Naive thymus-derived CD4-positive, alpha-beta T cell (primary cell): ENCODE results near the gene ROS1. TPM values are rescaled to one million over a fixed set of nuclear protein-coding genes. Genes with fewer than 3 reads are reported as not detected.
"Not testable (repeated sequence)": the region's sequence is repeated elsewhere in the genome, so short reads cannot be mapped to it uniquely, and the experiment has no call there.

Source experiments
- ATAC-seq: fragments of 150-1000 bp; cut with Tn5 transposase; 2 replicates; pipeline ENCODE4 v1.10.0; 2021; ENCODE audit warnings: mild to moderate bottlenecking, moderate library complexity
- CTCF ChIA-PET: fragments of 350-600 bp; sonication (Branson Sonifier 250); formaldehyde crosslinking; loops from one replicate; lab custom pipeline; 2021; ENCODE audit warnings: antibody characterized with exemption; lab: Charles Lee
- POLR2A ChIA-PET: fragments of 350-600 bp; sonication (Branson Sonifier 250); formaldehyde crosslinking; loops from one replicate; lab custom pipeline; 2021; ENCODE audit warnings: antibody characterized with exemption, inconsistent platforms; lab: Charles Lee
- DNase-seq, 9 donors: peaks; one replicate each; pipeline versions ENCODE4 v3.0.0 to v3.0.0-alpha.2; 2020 to 2022; ENCODE audit warnings: mixed read lengths in 1 of 9
- H3K27ac ChIP-seq: one replicate; pipeline ENCODE4 v1.7.0; 2013; ENCODE audit warnings: mild to moderate bottlenecking, low read depth, low read length, moderate library complexity
- H3K27me3 ChIP-seq, 2 donors: one replicate each; pipeline ENCODE4 v1.7.0; 2013; ENCODE audit warnings: low read length in 2 of 2, mild to moderate bottlenecking in 2 of 2, moderate library complexity in 2 of 2; ENCODE audit not compliant: control insufficient read depth in 2 of 2, insufficient read depth in 2 of 2
- H3K36me3 ChIP-seq, 3 experiments: 1 replicate in 2 of 3; 2 replicates in 1 of 3; pipeline ENCODE4 v1.7.0; 2013; ENCODE audit warnings: low read length in 3 of 3, mild to moderate bottlenecking in 3 of 3, moderate library complexity in 1 of 3; ENCODE audit not compliant: insufficient read depth in 3 of 3, control insufficient read depth in 2 of 3
- H3K4me1 ChIP-seq, 2 donors: one replicate each; pipeline ENCODE4 v1.7.0; 2013; ENCODE audit warnings: low read length in 2 of 2, mild to moderate bottlenecking in 2 of 2, moderate library complexity in 1 of 2; ENCODE audit not compliant: control insufficient read depth in 2 of 2, insufficient read depth in 2 of 2
- H3K4me3 ChIP-seq: 2 replicates; pipeline ENCODE4 v1.7.0; 2013; ENCODE audit warnings: mild to moderate bottlenecking, low read length
- H3K9me3 ChIP-seq, 3 experiments: 1 replicate in 2 of 3; 2 replicates in 1 of 3; pipeline ENCODE4 v1.7.0; 2013; ENCODE audit warnings: low read length in 3 of 3; ENCODE audit not compliant: control insufficient read depth in 2 of 3
- H3K27ac Mint-ChIP-seq, 9 donors: one replicate each; pipeline ENCODE4 v1.8.0; 2020 to 2022; ENCODE audit warnings: mixed read lengths in 9 of 9, mild to moderate bottlenecking in 8 of 9, moderate library complexity in 5 of 9, inconsistent platforms in 2 of 9
- H3K27me3 Mint-ChIP-seq, 5 donors: one replicate each; pipeline ENCODE4 v1.8.0; 2021 to 2022; ENCODE audit warnings: mixed read lengths in 5 of 5, mild to moderate bottlenecking in 1 of 5
- H3K36me3 Mint-ChIP-seq, 5 donors: one replicate each; pipeline ENCODE4 v1.8.0; 2020 to 2022; ENCODE audit warnings: mixed read lengths in 5 of 5, mild to moderate bottlenecking in 3 of 5, inconsistent platforms in 1 of 5
- H3K4me1 Mint-ChIP-seq, 7 donors: one replicate each; pipeline ENCODE4 v1.8.0; 2020 to 2022; ENCODE audit warnings: mixed read lengths in 7 of 7, mild to moderate bottlenecking in 3 of 7, inconsistent platforms in 1 of 7
- H3K4me3 Mint-ChIP-seq, 10 donors: one replicate each; pipeline ENCODE4 v1.8.0; 2020 to 2022; ENCODE audit warnings: mild to moderate bottlenecking in 10 of 10, mixed read lengths in 10 of 10, moderate library complexity in 6 of 10, inconsistent platforms in 2 of 10
- H3K9me3 Mint-ChIP-seq, 11 donors: one replicate each; pipeline ENCODE4 v1.8.0; 2020 to 2022; ENCODE audit warnings: mixed read lengths in 11 of 11, mild to moderate bottlenecking in 4 of 11, inconsistent platforms in 1 of 11, moderate library complexity in 1 of 11
- intact Hi-C, 2 donors: fragments of 100-400 bp; cut with micrococcal nuclease; formaldehyde crosslinking; loops; one replicate each; pipeline ENCODE4 v1.15.1; 2023
- polyA plus RNA-seq, 2 donors: library from polyadenylated mRNA; unstranded; fragments of 300-500 nt; fragmentation: Illumina TruSeq; gene quantifications; one replicate each; pipeline ENCODE4 v1.2.3, GENCODE V29; 2021
- total RNA-seq, 6 experiments: library from RNA in 5 of 6; stranded (reverse) in 5 of 6; gene quantifications; 1 replicate in 5 of 6; 2 replicates in 1 of 6; pipeline ENCODE4 v1.2.3 and lab custom pipeline; 2021 to 2026

Gene ROS1
- total and polyA plus RNA-seq, 7 experiments from 2014 or later: not detected

DNA sequence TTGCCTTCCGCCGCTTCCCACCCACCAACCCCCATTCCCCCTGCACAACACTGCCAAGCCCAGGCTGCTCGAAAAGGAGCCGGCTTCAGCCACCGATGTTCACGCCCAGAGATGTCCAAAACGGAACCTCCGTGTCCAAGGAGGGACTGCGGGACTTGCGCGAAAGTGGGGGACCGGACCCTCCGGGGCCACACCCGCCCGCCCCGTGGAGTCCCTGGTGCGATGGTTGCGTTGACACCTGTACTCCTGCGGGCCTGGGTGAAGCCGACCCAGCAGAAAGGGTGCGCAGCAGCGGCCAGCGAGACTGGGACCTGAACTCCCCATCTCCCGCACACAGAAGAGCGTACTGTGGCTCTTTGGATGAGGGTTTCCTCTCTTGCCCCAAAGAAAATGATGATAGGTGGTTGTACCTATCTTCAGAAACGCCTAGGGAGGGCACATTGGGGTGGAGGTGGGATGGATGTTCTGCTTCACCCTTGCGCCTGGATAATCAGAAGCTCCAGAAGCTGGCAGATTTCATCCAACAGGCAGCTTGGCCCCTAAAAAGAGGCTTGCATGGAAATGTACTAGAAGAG lies 162.3 kb downstream of the ROS1 start:
- ATAC-seq: no peak
- Histone ChIP-seq H3K27ac (no peak overlapping the region), H3K27me3 (peaks cover 6 to 8% of the 10 kb centered on the region in 2 donors), H3K36me3 (no peaks in the 10 kb centered on the region), H3K4me1 (no peaks in the 10 kb centered on the region), H3K4me3 (no peak overlapping the region), H3K9me3 (no peaks in the 10 kb centered on the region)
- Mint-ChIP-seq H3K27me3 (peaks cover 58 to 80% (median 75%) of the 10 kb centered on the region in 5 donors), H3K9me3 (peaks cover 0 to 7% (median 0%) of the 10 kb centered on the region in 11 donors), H3K36me3 (no peaks in the 10 kb centered on the region), H3K4me1 (peaks cover 7 to 26% (median 18%) of the 10 kb centered on the region in 7 donors), H3K27ac (no peak overlapping the region), H3K4me3 (no peak overlapping the region)
- no peak for DNase-seq
- intact Hi-C loops: no loop called here
- ChIA-PET POLR2A (no interaction called here), CTCF (no interaction called here)

DNA sequence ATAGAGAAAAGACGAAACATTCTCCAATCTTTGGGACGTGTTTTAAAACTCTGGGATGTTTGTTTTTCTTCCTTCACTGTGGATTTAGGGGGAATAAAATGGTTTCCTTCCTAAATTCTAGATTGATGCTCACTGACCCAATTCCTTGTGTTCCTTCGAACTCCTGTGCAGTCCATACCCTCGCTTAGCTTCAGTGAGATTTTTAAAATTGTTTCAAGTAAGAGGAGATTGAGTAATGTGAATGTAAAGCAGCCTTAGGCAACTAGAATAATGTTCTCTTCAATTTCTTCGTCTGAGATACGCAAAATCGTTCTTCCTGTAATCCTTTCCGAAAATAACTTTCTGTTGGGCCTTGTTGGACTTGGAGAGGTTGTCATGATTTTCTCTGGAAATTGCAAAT lies 162.9 kb downstream of the ROS1 start:
- H3K27me3 ChIP-seq: peaks cover 6 to 8% of the 10 kb centered on the region in 2 donors
- DNase-seq: no peak
- H3K9me3 ChIP-seq: no peaks in the 10 kb centered on the region
- ATAC-seq: no peak
- Mint-ChIP-seq H3K9me3 (peaks cover 0 to 7% (median 0%) of the 10 kb centered on the region in 11 donors), H3K27ac (no peak overlapping the region), H3K27me3 (peaks cover 52 to 75% (median 72%) of the 10 kb centered on the region in 5 donors), H3K4me1 (peaks cover 7 to 26% (median 18%) of the 10 kb centered on the region in 7 donors), H3K36me3 (no peaks in the 10 kb centered on the region), H3K4me3 (no peak overlapping the region)
- no peak overlapping the region for H3K4me3 ChIP-seq
- intact Hi-C loops: no loop called here
- POLR2A ChIA-PET: no interaction called here
- H3K27ac ChIP-seq: no peak overlapping the region
- H3K4me1 ChIP-seq: no peaks in the 10 kb centered on the region
- no peaks in the 10 kb centered on the region for H3K36me3 ChIP-seq
- CTCF ChIA-PET: no interaction called here

- POLR2A ChIA-PET: no interaction called here
- no peaks in the 10 kb centered on the region for H3K27me3 ChIP-seq
- ATAC-seq (no peak), DNase-seq (no peak)
- H3K4me1 ChIP-seq: no peaks in the 10 kb centered on the region
- CTCF ChIA-PET: no interaction called here
- no peaks in the 10 kb centered on the region for H3K9me3 ChIP-seq
- H3K27ac ChIP-seq: no peak overlapping the region
- H3K36me3 Mint-ChIP-seq: no peaks in the 10 kb centered on the region
- H3K27ac Mint-ChIP-seq: no peak overlapping the region
- intact Hi-C loops: no loop called here
- H3K4me3 Mint-ChIP-seq: no peak overlapping the region
- H3K4me3 ChIP-seq: no peak overlapping the region
- H3K4me1 Mint-ChIP-seq: no peaks in the 10 kb centered on the region
- H3K27me3 Mint-ChIP-seq: peaks cover 0 to 14% (median 4%) of the 10 kb centered on the region in 5 donors
- H3K9me3 Mint-ChIP-seq: peaks cover 0 to 11% (median 3%) of the 10 kb centered on the region in 11 donors
- no peaks in the 10 kb centered on the region for H3K36me3 ChIP-seq
These were observed 172.0 kb downstream of the ROS1 start for GRCh38 chr6:117253785-117254184.

- H3K9me3 Mint-ChIP-seq, POLR2A ChIA-PET, H3K4me3 ChIP-seq, H3K27ac ChIP-seq, intact Hi-C loops, CTCF ChIA-PET, H3K36me3 ChIP-seq, H3K4me1 Mint-ChIP-seq, H3K36me3 Mint-ChIP-seq, H3K27me3 ChIP-seq, H3K9me3 ChIP-seq, ATAC-seq, H3K4me1 ChIP-seq: not testable (repeated sequence)
- peak in 1 of 9 donors; percentile 5 for DNase-seq
- H3K4me3 Mint-ChIP-seq: peak overlapping the region in 3 of 10 donors; percentile 27 to 87 (median 47)
- H3K27me3 Mint-ChIP-seq: peaks cover 0 to 13% (median 0%) of the 10 kb centered on the region in 5 donors
- H3K27ac Mint-ChIP-seq: peak overlapping the region in 1 of 9 donors; percentile 77
These were observed 180.8 kb downstream of the ROS1 start for GRCh38 chr6:117244979-117245378.

DNA sequence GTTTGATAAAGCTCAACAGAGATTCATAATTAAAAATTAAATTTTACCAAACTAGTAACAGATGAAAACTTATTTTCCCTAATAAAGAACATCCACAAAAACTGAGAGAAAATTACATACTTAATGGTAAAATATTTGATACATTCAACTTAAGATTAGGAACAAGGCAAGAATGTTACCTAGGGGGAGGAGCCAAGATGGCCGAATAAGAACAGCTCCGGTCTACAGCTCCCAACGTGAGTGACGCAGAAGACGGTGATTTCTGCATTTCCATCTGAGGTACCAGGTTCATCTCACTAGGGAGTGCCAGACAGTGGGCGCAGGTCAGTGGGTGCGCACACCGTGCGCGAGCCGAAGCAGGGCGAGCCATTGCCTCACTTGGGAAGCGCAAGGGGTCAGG lies 181.2 kb downstream of the ROS1 start:
- H3K27me3 ChIP-seq, CTCF ChIA-PET, H3K9me3 ChIP-seq, H3K27ac ChIP-seq, H3K4me3 ChIP-seq, H3K36me3 ChIP-seq, DNase-seq, intact Hi-C loops, H3K36me3 Mint-ChIP-seq, ATAC-seq, H3K9me3 Mint-ChIP-seq, H3K4me1 Mint-ChIP-seq, H3K4me1 ChIP-seq, POLR2A ChIA-PET: not testable (repeated sequence)
- Mint-ChIP-seq H3K27ac (peak overlapping the region in 1 of 9 donors; percentile 77), H3K4me3 (peak overlapping the region in 3 of 10 donors; percentile 27 to 87 (median 47)), H3K27me3 (peaks cover 0 to 13% (median 0%) of the 10 kb centered on the region in 5 donors)

Other genes with a start within 250 kb of the ROS1 start
- not detected for gene VGLL2, start 160.4 kb downstream of the ROS1 start, total RNA-seq
- not detected for gene VGLL2, start 160.4 kb downstream of the ROS1 start, polyA plus RNA-seq
- gene DCBLD1, start 56.7 kb upstream of the ROS1 start, total RNA-seq: 1 to 10 TPM; 1.5 to 7.6 (median 5.6) TPM
- gene DCBLD1, start 56.7 kb upstream of the ROS1 start, polyA plus RNA-seq: 1 to 10 TPM; 1.2 to 2.1 TPM
- 10 to 100 TPM; 16.2 to 39.4 (median 26.5) TPM for gene GOPC, start 176.6 kb upstream of the ROS1 start, total RNA-seq
- gene GOPC, start 176.6 kb upstream of the ROS1 start, polyA plus RNA-seq: 10 to 100 TPM; 14.3 to 17.3 TPM
- 10 to 100 TPM; 19.6 to 37.6 (median 33.2) TPM for gene NUS1, start 249.5 kb upstream of the ROS1 start, total RNA-seq
- 10 to 100 TPM; 10.9 to 13.3 TPM for gene NUS1, start 249.5 kb upstream of the ROS1 start, polyA plus RNA-seq